SK-N-SH (cell line): ENCODE data around the gene CDX2. TPM values are rescaled to one million over a fixed set of nuclear protein-coding genes. Genes with fewer than 3 reads are reported as not detected.

ENCODE experiments used
- CTCF ChIA-PET: fragments of 300-600, 350-600 bp; formaldehyde crosslinking; extraction: SDS; loops from one replicate; lab custom pipeline; 2021; lab: Yijun Ruan, JAX
- POLR2A ChIA-PET: fragments of 350-600 bp; sonication (Branson Sonifier 250); formaldehyde crosslinking; extraction: SDS; loops from one replicate; lab custom pipeline; 2020; ENCODE audit warnings: antibody characterized with exemption, inconsistent platforms; lab: Yijun Ruan, JAX
- DNase-seq: peaks from one replicate; pipeline ENCODE4 v3.0.0; 2012
- H2AFZ ChIP-seq: fragments of 200-600 bp; sonication (generic); 2 replicates; pipeline ENCODE4 v1.8.1; 2016; ENCODE audit warnings: antibody characterized with exemption, mild to moderate bottlenecking, low read depth
- H3F3A ChIP-seq: fragments of 200-600 bp; sonication (generic); replicated peaks from 2 replicates; pipeline ENCODE3; 2016; ENCODE audit warnings: antibody characterized with exemption, mild to moderate bottlenecking; ENCODE audit not compliant: insufficient read depth
- H3K27ac ChIP-seq, 2 experiments: fragments of 200-500 bp in 1 of 2; fragments of 200-600 bp in 1 of 2; sonication (Bioruptor generic) in 1 of 2; sonication (generic), shearing (Covaris generic) in 1 of 2; 2 replicates each; pipeline versions ENCODE4 v1.5.1 to v1.6.1; 2014 to 2016; ENCODE audit warnings: low read depth in 2 of 2, inconsistent platforms in 1 of 2, low read length in 1 of 2, mild to moderate bottlenecking in 1 of 2, mixed read lengths in 1 of 2
- H3K27me3 ChIP-seq: fragments of 200-600 bp; sonication (generic), shearing (Covaris generic); 2 replicates; pipeline ENCODE4 v1.6.1; 2016; ENCODE audit warnings: mixed run types; ENCODE audit not compliant: insufficient read depth
- H3K36me3 ChIP-seq, 2 experiments: fragments of 200-500 bp in 1 of 2; fragments of 200-600 bp in 1 of 2; sonication (Bioruptor generic) in 1 of 2; sonication (generic) in 1 of 2; replicated peaks in 1 of 2; 2 replicates each; pipeline versions ENCODE3 to v1.5.1; 2014 to 2016; ENCODE audit warnings: low read length in 1 of 2, mild to moderate bottlenecking in 1 of 2; ENCODE audit not compliant: insufficient read depth in 2 of 2, control insufficient read depth in 1 of 2
- H3K4me1 ChIP-seq, 2 experiments: fragments of 200-500 bp in 1 of 2; fragments of 200-600 bp in 1 of 2; sonication (Bioruptor generic) in 1 of 2; sonication (generic), shearing (Covaris generic) in 1 of 2; 2 replicates each; pipeline versions ENCODE4 v1.5.1 to v1.6.1; 2014 to 2016; ENCODE audit warnings: low read depth in 1 of 2, low read length in 1 of 2, mixed run types in 1 of 2; ENCODE audit not compliant: insufficient read depth in 2 of 2, control insufficient read depth in 1 of 2
- H3K4me2 ChIP-seq: fragments of 200-600 bp; sonication (generic), shearing (Covaris generic); 2 replicates; pipeline ENCODE4 v1.6.1; 2017; ENCODE audit warnings: mixed run types
- H3K4me3 ChIP-seq, 2 experiments: fragments of 200-500 bp in 1 of 2; fragments of 200-600 bp in 1 of 2; sonication (Bioruptor generic) in 1 of 2; sonication (generic), shearing (Covaris generic) in 1 of 2; 2 replicates each; pipeline versions ENCODE4 v1.5.1 to v1.8.1; 2014 to 2016; ENCODE audit warnings: low read depth in 2 of 2, inconsistent platforms in 1 of 2, low read length in 1 of 2, mild to moderate bottlenecking in 1 of 2, mixed read lengths in 1 of 2, moderate library complexity in 1 of 2
- H3K79me2 ChIP-seq: fragments of 200-600 bp; sonication (generic); 2 replicates; pipeline ENCODE4 v1.8.1; 2017; ENCODE audit warnings: mild to moderate bottlenecking; ENCODE audit not compliant: insufficient read depth
- H3K9ac ChIP-seq: fragments of 200-600 bp; sonication (generic); 2 replicates; pipeline ENCODE4 v1.6.1; 2017; ENCODE audit warnings: mixed run types
- H3K9me2 ChIP-seq: fragments of 200-600 bp; sonication (generic); 2 replicates; pipeline ENCODE4 v1.6.1; 2017; ENCODE audit warnings: mixed run types
- H3K9me3 ChIP-seq: fragments of 200-600 bp; sonication (generic); 2 replicates; pipeline ENCODE4 v1.6.1; 2017; ENCODE audit warnings: mixed run types, mild to moderate bottlenecking, moderate library complexity
- H4K20me1 ChIP-seq: fragments of 200-600 bp; sonication (generic); 2 replicates; pipeline ENCODE4 v1.6.1; 2017; ENCODE audit warnings: mild to moderate bottlenecking, mixed run types; ENCODE audit not compliant: insufficient read depth
- CTCF ChIP-seq: fragments of 200-600 bp; sonication (generic); IDR thresholded peaks from 2 replicates; pipeline ENCODE4 v1.6.1; 2017; ENCODE audit warnings: antibody characterized with exemption, mild to moderate bottlenecking, moderate library complexity
- EP300 ChIP-seq, 2 experiments: IDR thresholded peaks; 2 replicates each; pipeline versions ENCODE4 v1.4.0 to v1.6.1; 2012; ENCODE audit warnings: borderline replicate concordance in 1 of 2, low read depth in 1 of 2, low read length in 1 of 2
- FOSL2 ChIP-seq: IDR thresholded peaks from 2 replicates; pipeline ENCODE4 v1.4.0; 2012; ENCODE audit warnings: low read depth, mild to moderate bottlenecking, moderate library complexity, borderline replicate concordance
- FOXJ3 ChIP-seq: sonication (generic); formaldehyde crosslinking; IDR thresholded peaks from 2 replicates; pipeline ENCODE4 v1.5.1; 2020; ENCODE audit warnings: mild to moderate bottlenecking, missing genetic modification reagents
- FOXM1 ChIP-seq: IDR thresholded peaks from 2 replicates; pipeline ENCODE4 v1.4.0; 2012; ENCODE audit warnings: low read depth, mild to moderate bottlenecking
- GABPA ChIP-seq: IDR thresholded peaks from 2 replicates; pipeline ENCODE4 v1.4.0; 2012; ENCODE audit warnings: low read depth, mild to moderate bottlenecking
- JUND ChIP-seq: IDR thresholded peaks from 2 replicates; pipeline ENCODE4 v1.4.0; 2012
- MXI1 ChIP-seq: IDR thresholded peaks from 2 replicates; pipeline ENCODE4 v1.6.1; 2012; ENCODE audit warnings: mild to moderate bottlenecking, low read depth, low read length, improper control_type of control experiment
- NFIC ChIP-seq: IDR thresholded peaks from 2 replicates; pipeline ENCODE4 v1.4.0; 2012; ENCODE audit warnings: borderline replicate concordance
- PBX3 ChIP-seq: IDR thresholded peaks from 2 replicates; pipeline ENCODE4; 2012
- RAD21 ChIP-seq: IDR thresholded peaks from 2 replicates; pipeline ENCODE4 v1.6.1; 2012; ENCODE audit warnings: mild to moderate bottlenecking, low read length
- RCOR1 ChIP-seq: fragments of 150-350 bp; IDR thresholded peaks from 2 replicates; pipeline ENCODE4 v1.6.1; 2017; ENCODE audit warnings: antibody characterized with exemption, low read length
- RFX5 ChIP-seq: IDR thresholded peaks from 2 replicates; pipeline ENCODE4 v1.6.1; 2012; ENCODE audit warnings: mild to moderate bottlenecking, improper control_type of control experiment, low read length
- RXRA ChIP-seq: IDR thresholded peaks from 2 replicates; pipeline ENCODE4 v1.4.0; 2012; ENCODE audit warnings: low read depth, mild to moderate bottlenecking, borderline replicate concordance
- TEAD4 ChIP-seq: IDR thresholded peaks from 2 replicates; pipeline ENCODE4 v1.4.0; 2012; ENCODE audit warnings: mild to moderate bottlenecking, borderline replicate concordance; ENCODE audit not compliant: insufficient read depth
- USF1 ChIP-seq: IDR thresholded peaks from 2 replicates; pipeline ENCODE4 v1.4.0; 2012; ENCODE audit warnings: low read depth, borderline replicate concordance
- YY1 ChIP-seq: IDR thresholded peaks from 2 replicates; pipeline ENCODE4 v1.4.0; 2012; ENCODE audit warnings: low read depth, mild to moderate bottlenecking
- WGBS: methylation state at CpG from one replicate; pipeline ENCODE4 v1.1.6; 2017; ENCODE audit warnings: low lambda C conversion rate; 5-methylcytosine and 5-hydroxymethylcytosine counted together
- polyA plus RNA-seq, 3 experiments: library from polyadenylated mRNA; depleted of rRNA; stranded (reverse); fragments of >200 nt; gene quantifications; 2 replicates each; pipeline ENCODE4 v1.2.3, GENCODE V29; 2012
- TF ChIP-seq, protein P1 (sequence below): IDR thresholded peaks from 2 replicates; pipeline ENCODE4 v1.4.0; 2012; ENCODE audit warnings: low read depth, borderline replicate concordance
- TF ChIP-seq, protein P2 (sequence below): fragments of 150-350 bp; IDR thresholded peaks from 2 replicates; pipeline ENCODE4 v1.6.1; 2017; ENCODE audit warnings: antibody characterized with exemption, low read length, low read depth, borderline replicate concordance
- TF ChIP-seq, protein P3 (sequence below): fragments of 150-350 bp; IDR thresholded peaks from 2 replicates; pipeline ENCODE4 v1.6.1; 2016; ENCODE audit warnings: mild to moderate bottlenecking, low read depth, low read length

Gene CDX2
- polyA plus RNA-seq, 1 of the 3 experiments (the other 2 are of a cell fraction), result not detected

GRCh38 chr13:27977476-27978300 is 8.6 kb upstream of the CDX2 start (continued):
- no peak for TF ChIP-seq FOXM1
- no peak for TF ChIP-seq RCOR1
- no peak for TF ChIP-seq JUND
- no peak for TF ChIP-seq RXRA
- no peak for TF ChIP-seq RAD21
- no peak for TF ChIP-seq YY1
- no peak for TF ChIP-seq PBX3
- no peak for TF ChIP-seq FOSL2
- TF ChIP-seq, protein P1, sequence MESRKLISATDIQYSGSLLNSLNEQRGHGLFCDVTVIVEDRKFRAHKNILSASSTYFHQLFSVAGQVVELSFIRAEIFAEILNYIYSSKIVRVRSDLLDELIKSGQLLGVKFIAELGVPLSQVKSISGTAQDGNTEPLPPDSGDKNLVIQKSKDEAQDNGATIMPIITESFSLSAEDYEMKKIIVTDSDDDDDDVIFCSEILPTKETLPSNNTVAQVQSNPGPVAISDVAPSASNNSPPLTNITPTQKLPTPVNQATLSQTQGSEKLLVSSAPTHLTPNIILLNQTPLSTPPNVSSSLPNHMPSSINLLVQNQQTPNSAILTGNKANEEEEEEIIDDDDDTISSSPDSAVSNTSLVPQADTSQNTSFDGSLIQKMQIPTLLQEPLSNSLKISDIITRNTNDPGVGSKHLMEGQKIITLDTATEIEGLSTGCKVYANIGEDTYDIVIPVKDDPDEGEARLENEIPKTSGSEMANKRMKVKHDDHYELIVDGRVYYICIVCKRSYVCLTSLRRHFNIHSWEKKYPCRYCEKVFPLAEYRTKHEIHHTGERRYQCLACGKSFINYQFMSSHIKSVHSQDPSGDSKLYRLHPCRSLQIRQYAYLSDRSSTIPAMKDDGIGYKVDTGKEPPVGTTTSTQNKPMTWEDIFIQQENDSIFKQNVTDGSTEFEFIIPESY, result no peak
- no peak for TF ChIP-seq USF1

- no peaks in the 10 kb centered on the region for H3K9me2 ChIP-seq
- no peaks in the 10 kb centered on the region for H3K4me1 ChIP-seq
- WGBS, result 7% methylated on average over 8 of the region's 12 CpGs
- ChIA-PET CTCF (interaction anchor here (1.2 to 4.2 kb wide), 6 partner anchors 8 to 615 kb away, joined by 3 to 15 read pairs (median 11); no protein-coding TSS in a partner anchor), POLR2A (no interaction called here)
- H3K27me3 ChIP-seq, result peaks cover 97% of the 10 kb centered on the region
- H2AFZ ChIP-seq, result no peak overlapping the region
- H3K79me2 ChIP-seq, result no peaks in the 10 kb centered on the region
- H3K9me3 ChIP-seq, result no peaks in the 10 kb centered on the region
- no peak overlapping the region for H3K4me3 ChIP-seq
- H3K36me3 ChIP-seq, result no peaks in the 10 kb centered on the region
- H3K4me2 ChIP-seq, result no peak overlapping the region
- no peaks in the 10 kb centered on the region for H4K20me1 ChIP-seq
- DNase-seq, result no peak
- H3F3A ChIP-seq, result no peaks in the 10 kb centered on the region
- no peak overlapping the region for H3K27ac ChIP-seq
- no peak overlapping the region for H3K9ac ChIP-seq
- TF ChIP-seq FOXM1 (no peak), TEAD4 (no peak), RFX5 (no peak), RCOR1 (no peak), USF1 (no peak), NFIC (no peak), EP300 (IDR thresholded peaks at IDR 0.05; ENCODE audit: borderline replicate concordance in 1 of 2, low read depth in 1 of 2, low read length in 1 of 2) (no peak), MXI1 (no peak), FOXJ3 (CRISPR knock-in tag) (no peak), CTCF (no peak), RXRA (no peak), GABPA (no peak)
- TF ChIP-seq, protein P2, sequence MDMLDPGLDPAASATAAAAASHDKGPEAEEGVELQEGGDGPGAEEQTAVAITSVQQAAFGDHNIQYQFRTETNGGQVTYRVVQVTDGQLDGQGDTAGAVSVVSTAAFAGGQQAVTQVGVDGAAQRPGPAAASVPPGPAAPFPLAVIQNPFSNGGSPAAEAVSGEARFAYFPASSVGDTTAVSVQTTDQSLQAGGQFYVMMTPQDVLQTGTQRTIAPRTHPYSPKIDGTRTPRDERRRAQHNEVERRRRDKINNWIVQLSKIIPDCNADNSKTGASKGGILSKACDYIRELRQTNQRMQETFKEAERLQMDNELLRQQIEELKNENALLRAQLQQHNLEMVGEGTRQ, result no peak
- TF ChIP-seq, protein P3, sequence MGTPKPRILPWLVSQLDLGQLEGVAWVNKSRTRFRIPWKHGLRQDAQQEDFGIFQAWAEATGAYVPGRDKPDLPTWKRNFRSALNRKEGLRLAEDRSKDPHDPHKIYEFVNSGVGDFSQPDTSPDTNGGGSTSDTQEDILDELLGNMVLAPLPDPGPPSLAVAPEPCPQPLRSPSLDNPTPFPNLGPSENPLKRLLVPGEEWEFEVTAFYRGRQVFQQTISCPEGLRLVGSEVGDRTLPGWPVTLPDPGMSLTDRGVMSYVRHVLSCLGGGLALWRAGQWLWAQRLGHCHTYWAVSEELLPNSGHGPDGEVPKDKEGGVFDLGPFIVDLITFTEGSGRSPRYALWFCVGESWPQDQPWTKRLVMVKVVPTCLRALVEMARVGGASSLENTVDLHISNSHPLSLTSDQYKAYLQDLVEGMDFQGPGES, result no peak
Observed at GRCh38 chr13:27976362-27977091, 7.4 kb upstream of the CDX2 start.
